ENCODE measurements around the gene ADAMTS7.
"Not testable (repeated sequence)": the region's sequence is repeated elsewhere in the genome, so short reads cannot be mapped to it uniquely, and the experiment has no call there.

ADAMTS7 gene

GRCh38 chr15:78831229-78832207 lies 20.3 kb upstream of the ADAMTS7 start:
- DNase-seq (ENCODE audit: low spot score) = no peak

DNA sequence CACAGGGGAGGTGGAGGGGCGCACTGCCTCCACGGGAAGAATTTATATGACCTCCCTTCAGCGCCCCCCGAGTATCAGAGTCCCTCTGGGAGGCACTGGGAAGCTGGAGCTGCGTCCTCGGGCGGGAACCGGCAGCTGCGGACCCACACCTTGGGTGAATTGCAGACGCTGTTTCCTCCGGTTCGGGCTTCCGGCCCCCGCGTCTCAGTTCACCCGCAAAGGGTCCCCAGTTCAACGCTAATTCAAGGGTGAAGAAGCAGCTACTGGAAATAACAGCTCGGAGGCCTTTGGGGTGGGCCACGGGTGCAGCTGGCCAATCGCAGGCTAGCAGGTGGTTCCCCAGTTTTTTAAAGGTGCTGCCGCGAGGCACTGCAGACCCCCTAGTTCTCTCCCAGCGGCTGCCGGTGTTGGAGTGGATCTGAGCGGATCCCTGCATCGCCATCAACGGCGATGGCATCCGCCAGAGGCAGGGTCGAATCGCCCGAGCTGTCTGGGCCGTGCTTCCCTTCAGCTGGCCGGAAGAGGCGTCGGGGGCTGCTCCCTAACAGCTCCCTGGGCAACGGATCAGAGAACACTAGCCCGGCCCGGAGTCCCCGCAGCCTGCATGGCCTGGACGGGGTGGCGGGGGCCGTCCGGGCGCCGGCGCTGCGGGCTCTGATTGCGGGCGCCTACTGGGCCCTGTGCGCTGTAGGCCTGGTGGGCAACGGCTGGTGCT lies 19.4 kb upstream of the ADAMTS7 start:
- no peak for DNase-seq (ENCODE audit: low spot score)
- FAIRE-seq = no peak

More at GRCh38 chr15:78831229-78832207, 20.3 kb upstream of the ADAMTS7 start:
- no peak for FAIRE-seq

- DNase-seq (ENCODE audit: low spot score) = no peak
- no peak for FAIRE-seq
Observed at GRCh38 chr15:78828920-78829319, 17.7 kb upstream of the ADAMTS7 start.

DNA sequence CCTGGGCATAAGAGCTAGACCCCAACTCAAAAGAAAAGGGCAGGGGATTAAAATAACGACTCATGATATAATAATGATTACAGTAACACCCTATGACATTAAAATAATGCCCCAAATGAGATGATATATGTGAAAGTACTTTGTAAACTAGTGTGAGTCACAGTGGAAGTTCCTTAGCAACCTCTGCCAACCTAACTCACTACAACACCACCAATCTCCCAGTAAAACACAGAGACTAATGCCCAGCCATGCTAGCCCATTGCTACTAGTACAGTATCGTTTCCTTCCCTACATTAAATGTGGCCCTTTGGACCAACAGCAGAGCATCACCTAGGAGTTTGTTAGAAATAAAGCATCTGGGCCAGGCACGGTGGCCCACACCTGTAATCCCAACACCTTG lies 11.2 kb upstream of the ADAMTS7 start:
- no peak for FAIRE-seq

DNA sequence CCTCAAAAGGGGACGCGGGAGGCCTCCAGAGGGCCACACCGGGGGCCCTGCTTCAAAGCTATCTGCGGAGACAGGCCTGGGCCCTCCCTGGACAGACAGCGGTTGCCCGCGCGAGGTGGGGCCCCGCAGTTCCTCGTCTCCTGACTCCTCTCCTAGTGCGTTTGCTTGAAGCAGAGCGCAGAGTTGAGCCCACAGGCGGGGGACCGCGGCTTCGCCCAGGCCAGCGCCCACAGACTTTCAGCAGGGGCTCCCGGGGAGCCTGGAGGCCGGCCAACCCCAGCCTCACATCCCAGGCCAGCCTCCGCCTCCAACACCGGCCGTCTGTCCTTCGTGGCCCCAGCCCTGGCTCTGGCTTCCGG lies 540 bp upstream of the ADAMTS7 start:
- DNase-seq (ENCODE audit: low spot score) (no peak), FAIRE-seq (no peak)

More for the DNA sequence above, 11.2 kb upstream of the ADAMTS7 start:
- no peak for DNase-seq (ENCODE audit: low spot score)

DNA sequence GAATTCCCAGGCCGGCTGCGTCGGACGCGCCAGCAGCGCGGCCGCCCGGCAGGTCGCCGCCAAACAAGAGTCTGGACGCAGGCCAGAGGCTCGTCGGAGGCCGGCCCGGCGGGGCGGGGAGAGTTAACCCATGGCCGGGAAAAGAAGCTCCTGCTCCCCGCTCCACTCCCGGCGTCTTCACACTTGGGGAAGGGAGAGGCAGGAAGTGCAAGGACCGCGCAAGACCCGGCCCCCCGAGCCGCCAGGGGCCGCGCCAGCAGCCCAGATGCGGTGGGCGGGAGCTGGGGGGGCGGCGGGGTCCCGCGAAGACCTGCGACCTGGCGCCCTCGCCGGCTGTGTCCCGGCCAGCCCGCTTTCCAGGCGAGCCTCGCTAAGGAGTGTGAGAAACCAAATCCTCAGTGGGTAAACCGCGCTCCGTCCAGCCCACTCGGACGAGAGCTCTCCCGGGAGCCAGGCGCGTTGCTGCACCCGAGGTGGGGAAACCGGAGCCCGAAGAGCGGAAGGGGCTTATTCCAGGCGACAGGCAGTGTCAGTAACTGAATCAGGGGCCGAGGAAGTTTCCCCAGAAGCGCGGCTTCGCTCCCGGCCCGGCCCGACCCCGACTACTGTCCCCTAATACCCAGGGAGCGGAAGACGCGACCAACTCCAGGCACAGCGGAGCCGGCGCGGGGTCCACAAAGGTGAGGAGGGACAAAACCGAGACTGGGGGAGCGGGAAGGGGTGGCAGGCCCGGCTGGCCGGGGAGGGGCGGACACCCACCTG lies 721 bp downstream of the ADAMTS7 start:
- FAIRE-seq (no peak), DNase-seq (ENCODE audit: low spot score) (no peak)

DNA sequence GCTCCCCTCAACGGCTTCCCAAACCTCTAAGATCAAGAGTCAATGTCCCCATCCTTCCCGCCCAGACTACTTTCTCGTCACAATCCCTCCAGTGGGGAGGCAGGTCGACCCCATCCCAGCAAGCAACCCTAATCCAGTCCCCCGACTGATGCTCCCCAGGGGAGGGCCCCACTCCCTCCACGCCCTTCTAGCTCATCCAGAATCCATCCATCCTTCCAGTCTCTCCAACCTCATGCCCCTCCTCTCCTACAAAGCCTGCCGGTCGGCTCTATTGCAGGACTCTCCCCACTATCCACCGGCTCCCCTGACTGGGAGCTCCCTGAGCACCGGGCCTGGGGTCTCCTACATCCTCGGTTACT lies 1.3 kb downstream of the ADAMTS7 start:
- FAIRE-seq = no peak
- no peak for DNase-seq (ENCODE audit: low spot score)

DNA sequence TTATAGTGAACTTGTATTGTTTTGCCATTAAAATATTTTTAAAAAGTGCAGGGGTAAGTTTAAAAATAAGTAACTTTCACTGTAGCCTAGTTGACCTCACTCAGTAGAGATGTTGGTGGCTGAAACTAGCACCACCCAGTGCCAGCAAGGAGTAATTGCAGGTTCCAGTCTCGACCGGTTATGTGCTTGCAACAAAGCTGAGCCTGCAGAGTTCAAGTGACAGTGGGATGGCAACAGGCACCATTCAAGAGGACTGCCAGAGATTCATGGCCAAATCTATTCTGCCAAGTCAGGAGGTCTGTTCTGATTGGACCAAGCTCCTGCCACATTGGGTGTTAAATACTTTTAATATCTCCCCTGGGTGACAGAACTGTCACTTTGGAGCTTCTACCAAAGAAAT lies 2.7 kb downstream of the ADAMTS7 start:
- DNase-seq (ENCODE audit: low spot score) (peak; percentile 44), FAIRE-seq (no peak)

DNA sequence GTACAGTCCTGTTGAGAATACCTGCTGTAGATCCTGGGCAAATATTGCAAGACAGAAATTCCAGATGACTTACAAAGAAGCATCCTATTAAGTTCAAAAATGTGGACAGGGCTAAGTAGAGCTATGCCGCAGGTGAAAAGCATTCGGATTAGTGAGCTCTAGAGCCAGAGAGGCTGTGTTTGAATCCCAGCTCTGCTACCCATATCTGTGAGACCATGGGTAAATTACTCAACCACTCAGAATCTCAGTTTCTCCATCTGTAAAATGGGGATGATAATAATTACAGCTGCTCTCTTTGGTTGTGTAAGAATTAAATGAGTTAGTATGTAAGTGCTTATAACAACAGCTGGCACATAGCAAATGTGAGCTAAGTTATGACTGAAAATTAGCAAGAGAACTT lies 3.9 kb downstream of the ADAMTS7 start:
- no peak for FAIRE-seq
- DNase-seq (ENCODE audit: low spot score) = no peak

GRCh38 chr15:78804391-78804792 lies 6.9 kb downstream of the ADAMTS7 start:
- FAIRE-seq = no peak
- DNase-seq (ENCODE audit: low spot score) = no peak

DNA sequence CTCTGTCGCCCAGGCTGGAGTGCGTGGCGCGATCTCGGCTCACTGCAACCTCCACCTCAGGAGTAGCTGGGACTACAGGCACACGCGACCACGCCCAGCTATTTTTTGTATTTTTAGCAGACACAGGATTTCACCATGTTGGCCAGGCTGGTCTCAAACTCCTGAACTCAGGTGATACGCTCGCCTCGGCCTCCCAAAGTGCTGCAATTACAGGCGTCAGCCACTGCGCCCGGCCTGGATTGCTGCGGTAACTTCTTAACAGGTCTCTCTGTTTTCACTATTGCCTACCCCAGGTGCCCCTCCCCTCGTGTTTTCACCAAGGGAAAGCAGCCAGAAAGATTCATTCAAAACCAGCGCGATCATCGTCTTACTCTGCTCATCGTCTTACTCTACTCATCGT lies 10.5 kb downstream of the ADAMTS7 start:
- no peak for DNase-seq (ENCODE audit: low spot score)
- no peak for FAIRE-seq

DNA sequence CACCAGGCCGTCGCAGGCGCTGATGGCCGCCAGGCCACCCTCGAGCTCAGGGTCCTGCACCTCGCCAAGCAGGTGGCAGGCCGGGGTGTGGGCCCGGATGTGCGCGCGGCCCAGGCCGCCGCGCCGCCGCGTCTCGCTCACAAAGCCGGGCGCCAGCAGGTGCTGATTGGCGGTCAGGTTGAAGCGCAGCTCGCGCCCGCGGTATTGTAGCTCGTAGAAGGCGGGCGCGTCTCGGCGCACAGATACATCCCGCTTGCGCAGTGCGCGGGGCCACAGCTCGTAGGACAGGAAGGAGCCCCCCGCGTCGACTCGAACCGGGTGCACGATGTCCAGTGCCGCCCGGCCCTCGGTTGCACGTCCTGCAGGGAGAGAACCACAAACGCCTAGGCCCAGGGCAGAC lies 11.1 kb downstream of the ADAMTS7 start:
- FAIRE-seq = no peak
- no peak for DNase-seq (ENCODE audit: low spot score)

DNA sequence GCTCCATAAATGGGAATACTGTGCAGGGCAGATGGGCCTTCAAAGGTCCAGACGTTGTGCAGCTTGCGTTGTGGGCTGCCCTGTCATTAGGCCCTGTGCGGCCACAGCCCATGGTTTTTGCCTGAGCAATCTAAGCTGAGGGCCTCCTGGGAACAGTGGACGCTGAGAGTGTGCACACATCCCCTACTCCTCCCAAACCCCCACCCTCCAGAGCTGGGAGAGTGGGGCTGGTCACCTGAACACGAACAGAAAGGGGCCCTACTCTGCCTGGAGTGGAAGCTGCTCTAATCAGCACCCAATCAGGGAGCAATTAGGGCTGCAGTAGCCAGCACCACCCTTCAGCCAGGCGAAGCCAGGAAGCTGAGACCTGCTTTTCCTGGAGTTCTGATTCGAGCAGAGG lies 12.2 kb downstream of the ADAMTS7 start:
- not testable (repeated sequence) for FAIRE-seq; DNase-seq (ENCODE audit: low spot score)

DNA sequence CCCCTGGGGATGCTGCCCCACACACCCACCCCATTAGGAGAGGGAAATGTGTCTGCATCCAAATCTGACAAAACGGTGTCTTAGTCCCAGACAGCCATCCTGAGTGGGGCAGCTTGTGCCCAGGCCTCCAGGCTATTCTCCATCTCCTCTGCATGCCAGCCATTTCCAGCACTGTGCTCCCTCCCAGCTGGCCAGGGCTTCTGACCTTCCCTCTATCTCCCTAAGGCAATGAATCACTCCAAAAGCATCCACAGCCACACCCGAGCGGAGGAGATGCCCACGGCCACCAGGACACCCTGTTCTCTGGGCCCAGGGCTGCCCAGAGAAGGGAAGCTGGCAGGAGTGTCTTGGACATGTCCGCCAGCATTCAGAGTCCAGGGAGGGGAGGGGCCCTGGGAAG lies 12.9 kb downstream of the ADAMTS7 start:
- peak; percentile 18 for DNase-seq (ENCODE audit: low spot score)
- not testable (repeated sequence) for FAIRE-seq

DNA sequence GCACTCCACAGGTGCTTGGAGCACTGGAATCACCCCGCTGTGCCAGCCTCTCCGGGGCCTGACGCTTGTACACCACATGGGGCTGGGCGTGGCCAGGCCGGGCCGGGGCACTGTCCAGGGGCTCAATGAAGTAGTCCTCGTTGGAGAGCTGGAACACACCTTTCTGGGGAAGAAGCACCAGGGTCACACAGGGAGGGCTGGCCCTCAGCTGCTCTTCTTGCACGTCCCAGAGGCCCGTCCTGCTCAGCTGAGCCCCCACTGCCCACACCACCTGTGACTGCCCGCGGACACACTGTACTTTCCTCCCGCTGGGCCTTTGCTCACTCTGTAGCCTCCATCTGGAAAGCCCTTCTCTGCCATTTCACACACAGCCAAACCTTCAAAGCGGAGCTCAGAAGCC lies 13.3 kb downstream of the ADAMTS7 start:
- DNase-seq (ENCODE audit: low spot score) = no peak
- no peak for FAIRE-seq

DNA sequence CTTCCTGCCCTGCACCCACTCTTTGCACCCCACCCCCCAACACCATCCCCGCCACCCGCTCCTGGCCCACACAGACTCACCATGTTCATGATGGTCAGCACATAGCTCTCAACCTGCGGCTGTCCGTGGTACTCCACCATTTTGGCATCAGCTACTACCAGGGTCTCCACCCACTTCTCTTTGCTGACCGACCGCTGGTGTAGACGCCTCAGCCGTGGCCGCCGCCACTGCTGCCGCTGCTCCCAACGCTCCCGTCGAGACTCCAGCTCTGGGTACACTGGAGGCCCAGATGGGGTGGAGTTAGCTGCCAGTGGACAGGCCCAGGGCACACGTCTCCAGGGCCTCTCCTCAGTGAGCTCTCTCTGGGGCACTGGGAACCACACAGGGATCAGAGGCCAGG lies 14.8 kb downstream of the ADAMTS7 start:
- no peak for FAIRE-seq

GRCh38 chr15:78795043-78795442 lies 16.2 kb downstream of the ADAMTS7 start:
- FAIRE-seq (no peak), DNase-seq (ENCODE audit: low spot score) (no peak)

More for the DNA sequence above, 14.8 kb downstream of the ADAMTS7 start:
- no peak for DNase-seq (ENCODE audit: low spot score)

DNA sequence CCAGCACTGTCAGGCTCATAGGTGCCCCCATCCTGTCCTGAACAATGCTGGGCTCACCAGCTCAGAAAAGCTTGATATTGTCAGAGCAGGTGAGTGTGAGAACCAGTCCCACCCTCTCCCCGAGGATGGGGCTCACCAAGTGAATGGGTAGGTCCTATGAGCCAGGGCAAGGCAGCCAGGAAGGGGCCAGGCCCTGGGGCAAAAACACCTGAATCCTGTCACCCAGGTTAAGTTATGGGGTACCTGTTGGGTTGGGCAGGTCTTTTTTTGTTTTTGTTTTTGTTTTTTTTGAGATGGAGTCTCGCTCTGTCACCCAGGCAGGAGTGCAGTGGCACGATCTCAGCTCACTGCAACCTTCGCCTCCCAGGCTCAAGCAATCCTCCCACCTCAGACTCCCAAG lies 16.8 kb downstream of the ADAMTS7 start:
- FAIRE-seq; DNase-seq (ENCODE audit: low spot score): not testable (repeated sequence)

- FAIRE-seq (no peak), DNase-seq (ENCODE audit: low spot score) (no peak)
Observed at GRCh38 chr15:78791357-78791756, 19.9 kb downstream of the ADAMTS7 start.

GRCh38 chr15:78790027-78790426 lies 21.2 kb downstream of the ADAMTS7 start:
- DNase-seq (ENCODE audit: low spot score) = no peak
- no peak for FAIRE-seq

GRCh38 chr15:78789615-78790014 lies 21.6 kb downstream of the ADAMTS7 start:
- DNase-seq (ENCODE audit: low spot score) (no peak), FAIRE-seq (no peak)
